ENCODE data around the gene PYGB.

DNA sequence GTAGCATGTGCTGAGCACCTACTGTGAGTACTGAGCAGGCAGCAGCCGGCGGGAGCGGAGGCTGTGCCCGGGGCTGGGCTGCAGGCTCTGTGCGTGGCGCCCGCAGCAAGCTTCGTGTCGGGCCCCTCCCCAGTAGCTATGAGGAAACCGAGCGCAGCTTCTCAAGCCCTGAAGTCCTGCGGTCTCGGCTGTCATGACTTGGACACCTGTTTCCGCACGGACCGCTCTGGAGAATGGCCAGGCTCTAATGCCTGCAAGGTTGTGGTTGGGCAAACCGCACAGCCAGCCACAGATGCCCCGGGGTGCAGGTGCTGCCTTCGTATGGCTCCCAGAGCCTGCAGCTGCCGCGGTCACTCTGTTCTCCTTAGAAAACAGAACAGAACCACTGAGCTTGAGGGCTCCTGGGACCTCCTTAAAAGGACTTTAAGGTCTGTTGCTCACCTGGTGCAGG is 33.7 kb downstream of the PYGB start:
- TF ChIP-seq POLR2A (IDR thresholded peaks at IDR 0.05) = no peak
- TF ChIP-seq, protein P1, sequence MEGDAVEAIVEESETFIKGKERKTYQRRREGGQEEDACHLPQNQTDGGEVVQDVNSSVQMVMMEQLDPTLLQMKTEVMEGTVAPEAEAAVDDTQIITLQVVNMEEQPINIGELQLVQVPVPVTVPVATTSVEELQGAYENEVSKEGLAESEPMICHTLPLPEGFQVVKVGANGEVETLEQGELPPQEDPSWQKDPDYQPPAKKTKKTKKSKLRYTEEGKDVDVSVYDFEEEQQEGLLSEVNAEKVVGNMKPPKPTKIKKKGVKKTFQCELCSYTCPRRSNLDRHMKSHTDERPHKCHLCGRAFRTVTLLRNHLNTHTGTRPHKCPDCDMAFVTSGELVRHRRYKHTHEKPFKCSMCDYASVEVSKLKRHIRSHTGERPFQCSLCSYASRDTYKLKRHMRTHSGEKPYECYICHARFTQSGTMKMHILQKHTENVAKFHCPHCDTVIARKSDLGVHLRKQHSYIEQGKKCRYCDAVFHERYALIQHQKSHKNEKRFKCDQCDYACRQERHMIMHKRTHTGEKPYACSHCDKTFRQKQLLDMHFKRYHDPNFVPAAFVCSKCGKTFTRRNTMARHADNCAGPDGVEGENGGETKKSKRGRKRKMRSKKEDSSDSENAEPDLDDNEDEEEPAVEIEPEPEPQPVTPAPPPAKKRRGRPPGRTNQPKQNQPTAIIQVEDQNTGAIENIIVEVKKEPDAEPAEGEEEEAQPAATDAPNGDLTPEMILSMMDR (IDR thresholded peaks at IDR 0.05) = no peak
- TF ChIP-seq POLR2AphosphoS5 (IDR thresholded peaks at IDR 0.05; ENCODE audit: insufficient read depth in 1 of 2, low read depth in 1 of 2) = no peak
